K562 (cell line): Measurements from ENCODE around the gene UCN. TPM values are rescaled to one million over a fixed set of nuclear protein-coding genes. Genes with fewer than 3 reads are reported as not detected.

Experiments
- ATAC-seq: fragments of 200-7000 bp; cut with Tn5 transposase; 3 replicates; pipeline ENCODE4 v1.9.1; 2020; ENCODE audit warnings: moderate library complexity
- BruUV-seq: library from RNA; stranded (reverse); fragments of 400-500 nt; replicated peaks from 2 replicates; lab custom pipeline; 2021; lab: Mats Ljungman, UMichigan
- CTCF ChIA-PET: fragments of 300-600 bp; formaldehyde crosslinking; extraction: SDS; loops from one replicate; lab custom pipeline; 2021; ENCODE audit warnings: low intra/inter-chr PET ratio; lab: Yijun Ruan, JAX
- POLR2A ChIA-PET: fragments of 300-600, 350-650 bp; sonication (Branson Sonifier 250); formaldehyde crosslinking; extraction: SDS; loops from one replicate; lab custom pipeline; 2021; ENCODE audit warnings: antibody characterized with exemption, inconsistent platforms; lab: Yijun Ruan, JAX
- DNase-seq, 4 experiments: peaks; one replicate each; pipeline versions ENCODE4 v3.0.0 to v3.0.0-alpha.2; 2011 to 2018; ENCODE audit warnings: low spot score in 3 of 4, mixed read lengths in 3 of 4; ENCODE audit errors: extremely low read depth in 1 of 4
- FAIRE-seq: peaks from 2 replicates; lab custom pipeline; 2011; peaks lifted over from hg19 to GRCh38; lab: Jason Lieb, UNC
- H2AFZ ChIP-seq: 2 replicates; pipeline ENCODE4 v1.6.0; 2011; ENCODE audit warnings: low read depth, low read length, control low read depth, inconsistent platforms
- H3K27ac ChIP-seq: fragments of 200-600 bp; 3 replicates; pipeline ENCODE4 v1.8.0; 2011; ENCODE audit warnings: low read depth, mild to moderate bottlenecking, control low read depth, inconsistent platforms, low read length, moderate library complexity, mixed read lengths; ENCODE audit errors: extremely low read depth
- H3K27me3 ChIP-seq, 2 experiments: fragments of 300-600 bp in 1 of 2; 2 replicates in 1 of 2; 3 replicates in 1 of 2; pipeline versions ENCODE4 v1.6.0 to v1.8.0; 2011; ENCODE audit warnings: inconsistent platforms in 2 of 2, low read length in 2 of 2, mild to moderate bottlenecking in 1 of 2, mixed read lengths in 1 of 2, moderate library complexity in 1 of 2; ENCODE audit not compliant: control insufficient read depth in 2 of 2, insufficient read depth in 2 of 2
- H3K36me3 ChIP-seq: fragments of 300-600 bp; 3 replicates; pipeline ENCODE4 v1.8.0; 2011; ENCODE audit warnings: mild to moderate bottlenecking, low read length, inconsistent platforms; ENCODE audit not compliant: control insufficient read depth, insufficient read depth
- H3K4me1 ChIP-seq, 2 experiments: fragments of 200-600 bp in 1 of 2; replicated peaks in 1 of 2; 2 replicates in 1 of 2; 3 replicates in 1 of 2; pipeline versions ENCODE4 v1.5.1 to v1.8.0; 2011; ENCODE audit warnings: inconsistent platforms in 2 of 2, low read length in 2 of 2, mild to moderate bottlenecking in 1 of 2, mixed read lengths in 1 of 2, moderate library complexity in 1 of 2; ENCODE audit not compliant: control insufficient read depth in 2 of 2, insufficient read depth in 2 of 2
- H3K4me2 ChIP-seq: 2 replicates; pipeline ENCODE4 v1.6.1; 2011; ENCODE audit warnings: low read length, control low read depth, inconsistent platforms, mixed read lengths; ENCODE audit not compliant: insufficient read depth
- H3K4me3 ChIP-seq: fragments of 200-600 bp; sonication (generic), shearing (Covaris generic); 2 replicates; pipeline ENCODE4 v1.5.1; 2016; ENCODE audit warnings: control low read depth, inconsistent platforms
- H3K79me2 ChIP-seq: fragments of 200-600 bp; 3 replicates; pipeline ENCODE4 v1.8.0; 2011; ENCODE audit warnings: low read length, inconsistent platforms; ENCODE audit not compliant: control insufficient read depth, insufficient read depth
- H3K9ac ChIP-seq, 2 experiments: 2 replicates each; pipeline versions ENCODE4 v1.6.0 to v1.6.1; 2011; ENCODE audit warnings: low read depth in 2 of 2, low read length in 2 of 2, control low read depth in 1 of 2, inconsistent platforms in 1 of 2, mild to moderate bottlenecking in 1 of 2, mixed read lengths in 1 of 2; ENCODE audit not compliant: insufficient read depth in 1 of 2
- H3K9me1 ChIP-seq: one replicate; pipeline ENCODE4 v1.6.0; 2011; ENCODE audit warnings: inconsistent platforms, mild to moderate bottlenecking, low read length, moderate library complexity; ENCODE audit not compliant: control insufficient read depth, insufficient read depth
- H3K9me3 ChIP-seq: replicated peaks from 2 replicates; pipeline ENCODE4 v1.5.1; 2011; ENCODE audit warnings: low read depth, low read length, inconsistent platforms; ENCODE audit not compliant: control insufficient read depth, insufficient read depth
- H4K20me1 ChIP-seq: replicated peaks from 2 replicates; pipeline ENCODE4 v1.6.1; 2011; ENCODE audit warnings: low read length, inconsistent platforms, mixed read lengths; ENCODE audit not compliant: control insufficient read depth, insufficient read depth
- AFF4 ChIP-seq: sonication (generic); formaldehyde crosslinking; IDR thresholded peaks from 2 replicates; pipeline ENCODE4 v1.8.0; 2023; ENCODE audit warnings: mild to moderate bottlenecking, missing genetic modification reagents
- CHD1 ChIP-seq: fragments of 200-600 bp; sonication (generic); IDR thresholded peaks from one replicate; pipeline ENCODE4 v1.6.1; 2012; ENCODE audit warnings: mild to moderate bottlenecking, moderate library complexity, low read length, inconsistent platforms
- REST ChIP-seq, 2 experiments: fragments of 450-650 bp; formaldehyde crosslinking in 1 of 2; IDR thresholded peaks; 2 replicates each; pipeline versions ENCODE4 v1.4.0 to v1.6.1; 2014 to 2020; ENCODE audit warnings: mild to moderate bottlenecking in 2 of 2, borderline replicate concordance in 1 of 2, low read depth in 1 of 2
- WGBS: fragments of 100-300 bp; shearing (Covaris generic); methylation state at CpG from one replicate; pipeline ENCODE4 v1.1.6; 2016; ENCODE audit warnings: low coverage, mixed read lengths; ENCODE audit not compliant: insufficient coverage; ENCODE audit errors: missing lambda C conversion rate; 5-methylcytosine and 5-hydroxymethylcytosine counted together
- in situ Hi-C: fragments of 300-500 bp; cut with MboI; formaldehyde crosslinking; loops from 4 replicates; pipeline ENCODE4 v1.15.0; 2018; ENCODE audit warnings: inconsistent platforms, mixed read lengths
- intact Hi-C: fragments of 100-400 bp; cut with micrococcal nuclease; formaldehyde crosslinking; loops from 2 replicates; pipeline ENCODE4 v1.14.2; 2022
- polyA plus RNA-seq, 8 experiments: library from polyadenylated mRNA; depleted of rRNA in 4 of 8; stranded (reverse) in 5 of 8; unstranded in 3 of 8; fragments of >200 nt; fragmentation: Nextera tagmentation in 2 of 8; fragmentation: Illumina TruSeq in 1 of 8; extraction: Ambion mirVana in 2 of 8; extraction: Trizol in 1 of 8; gene quantifications; 2 replicates each; pipeline versions ENCODE4 v1.2.1 to v1.2.3, GENCODE V29; 2011 to 2014; ENCODE audit warnings: inconsistent platforms in 1 of 8, missing spikeins in 1 of 8
- total RNA-seq, 7 experiments: library from RNA; depleted of rRNA in 6 of 7; stranded (reverse); fragments of >200 nt in 6 of 7; fragmentation: Illumina TruSeq in 2 of 7; extraction: Trizol in 2 of 7; gene quantifications; 2 replicates each; pipeline versions ENCODE4 v1.2.1 to v1.2.3, GENCODE V29; 2011 to 2021; ENCODE audit warnings: low replicate concordance in 1 of 7

Gene UCN
- total and polyA plus RNA-seq, 9 of the 15 experiments (the other 6 are each of a cell fraction or from before 2014, with no cell fraction given), result 0.10 to 2.7 (median 0.43) TPM

DNA sequence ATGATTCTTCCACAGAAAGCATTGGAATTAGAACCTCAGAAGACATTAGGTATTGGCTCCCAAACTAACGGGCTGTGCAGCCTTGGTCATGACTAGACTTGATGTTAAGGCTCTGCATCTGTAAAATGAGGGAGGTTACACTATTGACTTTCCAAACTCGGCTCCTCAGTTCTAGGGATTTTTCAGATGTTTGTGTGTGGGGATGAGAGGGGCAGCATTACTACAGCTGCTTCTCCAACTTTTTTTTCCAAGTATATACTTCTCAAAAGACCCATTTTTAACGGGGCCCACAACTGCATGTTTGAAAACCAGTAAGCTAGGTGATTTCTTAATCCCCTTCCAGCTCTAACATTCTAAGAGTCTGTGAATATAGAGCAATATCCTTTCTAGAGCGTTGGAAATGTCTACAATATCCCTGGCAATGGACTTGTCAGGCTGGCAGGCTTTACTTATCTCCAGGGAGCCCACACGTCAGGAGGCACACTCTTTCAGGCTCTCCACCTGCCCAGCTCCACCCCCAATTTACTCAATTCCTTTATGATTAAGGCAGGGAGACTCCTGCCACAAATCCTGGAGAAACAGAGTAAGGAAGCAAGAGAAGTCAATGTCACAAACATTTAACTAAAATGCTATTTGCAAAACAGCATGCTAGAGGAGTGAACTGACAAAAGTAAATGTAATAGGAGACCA lies 15.5 kb upstream of the UCN start (continued):
- TF ChIP-seq AFF4 (CRISPR knock-in tag), result peak; percentile 16; the same call in 1 of the 2 replicates

DNA sequence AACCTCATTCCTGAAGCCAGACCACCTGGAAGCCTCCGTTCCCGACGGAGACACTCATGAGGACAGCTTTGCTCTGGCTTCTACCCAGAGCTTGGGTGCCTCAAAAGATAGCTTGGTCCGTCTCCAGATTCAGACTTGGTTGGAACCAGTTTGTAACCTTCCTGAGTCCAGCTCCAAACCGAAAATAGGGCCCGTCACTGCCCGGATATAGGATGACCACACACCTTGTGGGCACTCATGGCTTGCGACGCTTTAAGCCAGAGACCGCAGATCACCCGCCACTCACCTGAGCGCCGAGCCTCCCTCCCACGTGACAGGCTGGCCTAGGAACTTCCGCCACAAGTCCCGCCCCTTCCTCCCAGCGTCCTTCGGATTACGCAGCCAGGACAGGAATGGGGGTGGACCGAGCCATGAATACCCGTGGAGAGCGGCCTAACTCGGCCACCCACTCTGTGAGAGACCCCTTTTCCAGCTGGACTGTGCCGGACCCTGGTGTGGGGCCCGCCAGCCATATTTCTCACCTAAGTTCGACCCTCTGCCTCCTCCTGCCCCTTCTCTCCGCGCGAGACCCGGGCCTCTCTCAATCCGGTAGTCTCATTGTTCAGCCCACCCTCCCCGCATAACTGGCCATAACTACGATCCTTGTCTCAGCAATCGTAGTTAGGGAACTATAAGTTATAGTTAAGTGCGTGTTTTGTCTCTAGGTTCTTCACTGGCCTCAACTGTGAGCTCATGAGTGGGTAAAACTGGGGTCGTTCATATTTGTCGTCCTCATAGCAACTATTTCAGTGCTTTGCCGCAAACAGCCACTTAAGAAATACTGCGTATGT lies 14.7 kb upstream of the UCN start, which contains the start of gene MPV17:
MPV17 (minus strand) TSS at position 332 of the 830 bp plus-strand sequence. CDS start 580 bp downstream, outside the sequence.
- H3K4me1 ChIP-seq, result peaks cover 8 to 21% of the 10 kb centered on the region in 2 experiments; a peak in 4 of 5 replicates
- BruUV-seq, result TSS peak; percentile 96
- under 1% methylated on average over 39 of the region's 39 CpGs for WGBS
- peak within 1 kb of the TSS; percentile 97 to 99 for H3K9ac ChIP-seq
- in situ Hi-C loops (no loop called here), intact Hi-C loops (loop anchor here (1.0 kb wide), 2 partner anchors 33 to 47 kb away; partner anchors contain the start of genes EIF2B4, GTF3C2 and SNX17)
- peak within 1 kb of the TSS; percentile 71 for H3K4me3 ChIP-seq
- H4K20me1 ChIP-seq, result no peaks in the 10 kb centered on the region
- CTCF ChIA-PET, result interaction anchor here (0.8 kb wide), 1 partner anchor 33 kb away, joined by 3 read pairs; no protein-coding TSS in a partner anchor
- no peaks in the 10 kb centered on the region for H3K9me1 ChIP-seq
- peaks cover 32% of the 10 kb centered on the region for H3K79me2 ChIP-seq
- H2AFZ ChIP-seq, result peak within 1 kb of the TSS; percentile 84
- H3K36me3 ChIP-seq, result peaks cover 29% of the 10 kb centered on the region; the same call in 2 of the 3 replicates
- peak within 1 kb of the TSS; percentile 96 for H3K4me2 ChIP-seq
- ATAC-seq, result peak; percentile 95
- DNase-seq, result peak; percentile 96
- H3K9me3 ChIP-seq, result no peaks in the 10 kb centered on the region
- no peaks in the 10 kb centered on the region for H3K27me3 ChIP-seq
- POLR2A ChIA-PET, result interaction anchor here (0.6 to 4.1 kb wide), 15 partner anchors 8 to 360 kb away, joined by 3 to 22 read pairs (median 4); partner anchors contain the start of gene GTF3C2
- peak within 1 kb of the TSS; percentile 98 for H3K27ac ChIP-seq
- FAIRE-seq, result peak; percentile 92
- peak; percentile 64 for TF ChIP-seq REST (IDR thresholded peaks at IDR 0.05; ENCODE audit: borderline replicate concordance)
- TF ChIP-seq REST (CRISPR knock-in tag; IDR thresholded peaks at IDR 0.05; ENCODE audit: low read depth), result no peak; the same call in 1 of the 2 replicates
- peak; percentile 81 for TF ChIP-seq CHD1
